Esophagus muscularis mucosa (tissue), 3 donors: ENCODE results near the gene PRMT6.
"Not testable (repeated sequence)": the region's sequence is repeated elsewhere in the genome, so short reads cannot be mapped to it uniquely, and the experiment has no call there.

Experiments used
- POLR2AphosphoS5 ChIP-seq, 2 donors: sonication (generic); formaldehyde crosslinking; IDR thresholded peaks; one replicate each; pipeline ENCODE4 v1.6.1; 2017; ENCODE audit warnings: antibody characterized with exemption in 2 of 2
- TF ChIP-seq, protein P1 (sequence below), 3 experiments: fragments of 200-600 bp in 2 of 3; fragments of 450-650 bp in 1 of 3; sonication (generic) in 2 of 3; IDR thresholded peaks; one replicate each; pipeline ENCODE4 v1.5.1; 2017 to 2019; ENCODE audit warnings: antibody characterized with exemption in 3 of 3, mild to moderate bottlenecking in 2 of 3, moderate library complexity in 1 of 3

- TF ChIP-seq, protein P1, sequence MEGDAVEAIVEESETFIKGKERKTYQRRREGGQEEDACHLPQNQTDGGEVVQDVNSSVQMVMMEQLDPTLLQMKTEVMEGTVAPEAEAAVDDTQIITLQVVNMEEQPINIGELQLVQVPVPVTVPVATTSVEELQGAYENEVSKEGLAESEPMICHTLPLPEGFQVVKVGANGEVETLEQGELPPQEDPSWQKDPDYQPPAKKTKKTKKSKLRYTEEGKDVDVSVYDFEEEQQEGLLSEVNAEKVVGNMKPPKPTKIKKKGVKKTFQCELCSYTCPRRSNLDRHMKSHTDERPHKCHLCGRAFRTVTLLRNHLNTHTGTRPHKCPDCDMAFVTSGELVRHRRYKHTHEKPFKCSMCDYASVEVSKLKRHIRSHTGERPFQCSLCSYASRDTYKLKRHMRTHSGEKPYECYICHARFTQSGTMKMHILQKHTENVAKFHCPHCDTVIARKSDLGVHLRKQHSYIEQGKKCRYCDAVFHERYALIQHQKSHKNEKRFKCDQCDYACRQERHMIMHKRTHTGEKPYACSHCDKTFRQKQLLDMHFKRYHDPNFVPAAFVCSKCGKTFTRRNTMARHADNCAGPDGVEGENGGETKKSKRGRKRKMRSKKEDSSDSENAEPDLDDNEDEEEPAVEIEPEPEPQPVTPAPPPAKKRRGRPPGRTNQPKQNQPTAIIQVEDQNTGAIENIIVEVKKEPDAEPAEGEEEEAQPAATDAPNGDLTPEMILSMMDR (IDR thresholded peaks at IDR 0.05) = not testable (repeated sequence)
- not testable (repeated sequence) for TF ChIP-seq POLR2AphosphoS5 (IDR thresholded peaks at IDR 0.05)
Measured at GRCh38 chr1:107093395-107093794, 36.9 kb downstream of the PRMT6 start.
